ENCODE results near the gene AGFG1.

AGFG1 gene

DNA sequence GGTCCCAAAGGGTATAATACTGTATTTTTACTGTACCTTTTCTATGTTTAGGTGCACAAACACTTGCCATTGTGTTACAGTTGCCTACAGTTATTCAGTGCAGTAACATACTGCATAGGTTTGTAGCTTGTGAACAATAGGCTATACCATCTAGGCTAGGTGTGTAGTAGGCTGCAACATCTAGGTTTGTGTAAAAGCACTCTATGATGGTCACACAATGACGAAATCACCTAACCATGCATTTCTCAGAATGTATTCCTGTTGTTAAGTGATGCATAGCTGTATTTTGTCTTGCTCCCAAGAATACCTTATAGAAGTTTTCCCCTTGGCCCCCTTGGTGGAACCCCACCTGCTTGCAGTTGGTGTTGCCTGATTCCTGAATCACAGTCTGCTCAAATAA is 29.3 kb upstream of the AGFG1 start:
- Histone ChIP-seq H2BK5ac (ENCODE audit: low read length) (no peak overlapping the region), H3K18ac (ENCODE audit: low read length) (no peak overlapping the region), H3K27me3 (ENCODE audit: control insufficient read depth in 3 of 3, insufficient read depth in 3 of 3, low read depth in 1 of 3, low read length in 3 of 3) (no peaks in the 10 kb centered on the region), H4K8ac (ENCODE audit: low read depth, low read length) (no peak overlapping the region), H2BK15ac (ENCODE audit: low read length) (no peak overlapping the region), H3K4me2 (ENCODE audit: insufficient read depth, low read length, poor library complexity, severe bottlenecking) (no peak overlapping the region), H2AFZ (ENCODE audit: low read length) (no peak overlapping the region), H3K4me3 (ENCODE audit: low read length in 2 of 2) (no peak overlapping the region), H2AK5ac (ENCODE audit: low read depth, low read length) (no peak overlapping the region), H3K4ac (ENCODE audit: low read length) (no peak overlapping the region), H4K91ac (ENCODE audit: low read depth, low read length, poor library complexity) (no peak overlapping the region), H3K9ac (ENCODE audit: low read depth, low read length, poor library complexity) (no peak overlapping the region), H3K27ac (replicated peaks; ENCODE audit: low read length) (no peak overlapping the region), H3K14ac (ENCODE audit: low read length) (no peak overlapping the region), H3K4me1 (ENCODE audit: control insufficient read depth in 2 of 2, insufficient read depth in 1 of 2, low read depth in 1 of 2, low read length in 2 of 2) (no peaks in the 10 kb centered on the region), H2BK12ac (ENCODE audit: low read length) (no peak overlapping the region), H2BK120ac (ENCODE audit: low read depth, low read length) (no peak overlapping the region), H3K23ac (ENCODE audit: low read depth, low read length, poor library complexity) (no peak overlapping the region), H3K9me3 (replicated peaks in 1 of 2; ENCODE audit: control insufficient read depth in 2 of 2, insufficient read depth in 1 of 2, low read depth in 1 of 2, low read length in 2 of 2) (no peaks in the 10 kb centered on the region), H3K36me3 (replicated peaks in 1 of 2; ENCODE audit: control insufficient read depth in 2 of 2, insufficient read depth in 2 of 2, low read length in 2 of 2) (no peaks in the 10 kb centered on the region), H3K79me1 (ENCODE audit: low read depth, low read length) (no peaks in the 10 kb centered on the region)
- no peak for DNase-seq (ENCODE audit: low spot score)
- no CpG with 5 or more reads among the region's 1 CpG for WGBS, 2 donors (ENCODE audit: extremely low coverage in 2 of 2, insufficient read length in 2 of 2, insufficient replicate concordance in 1 of 2)

DNA sequence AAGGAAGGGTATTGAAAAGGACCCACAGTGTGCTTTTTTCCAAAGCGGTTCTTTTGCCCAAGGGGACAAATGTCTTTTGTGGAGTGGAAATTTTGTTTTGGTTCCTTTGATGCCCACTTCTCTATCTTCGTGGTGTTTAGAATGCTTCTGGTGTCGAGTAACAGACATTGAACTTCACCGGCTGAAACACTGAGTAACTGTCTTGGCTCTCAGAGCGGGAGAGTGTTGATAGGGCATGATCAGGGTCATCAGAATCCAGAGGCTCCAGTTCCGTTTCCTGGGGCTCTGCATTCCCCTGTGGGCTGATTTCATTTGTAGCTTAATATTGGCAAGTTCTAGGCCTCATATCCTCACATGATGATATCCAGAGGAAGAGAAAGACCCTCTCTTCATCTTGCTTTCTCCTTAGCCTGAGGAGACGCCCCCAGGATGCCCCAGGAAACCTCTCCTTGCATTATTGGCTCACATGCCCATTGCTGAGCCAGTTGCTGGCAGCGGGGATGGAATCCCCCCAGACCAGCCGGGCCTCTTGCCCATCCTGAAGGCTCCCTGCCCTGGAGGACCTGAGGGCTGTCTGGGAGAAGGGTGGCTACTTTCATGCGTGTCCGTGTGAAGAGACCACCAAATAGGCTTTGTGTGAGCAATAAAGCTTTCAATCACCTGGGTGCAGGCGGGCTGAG is 27.9 kb upstream of the AGFG1 start:
- H2BK5ac ChIP-seq (ENCODE audit: low read length): no peak overlapping the region
- H3K9me3 ChIP-seq (replicated peaks in 1 of 2; ENCODE audit: control insufficient read depth in 2 of 2, insufficient read depth in 1 of 2, low read depth in 1 of 2, low read length in 2 of 2): no peaks in the 10 kb centered on the region
- DNase-seq (ENCODE audit: low spot score): no peak
- H2BK12ac ChIP-seq (ENCODE audit: low read length): no peak overlapping the region
- no CpG with 5 or more reads among the region's 12 CpGs for WGBS, 2 donors (ENCODE audit: extremely low coverage in 2 of 2, insufficient read length in 2 of 2, insufficient replicate concordance in 1 of 2)
- no peak overlapping the region for H3K27ac ChIP-seq (replicated peaks; ENCODE audit: low read length)
- H2AK5ac ChIP-seq (ENCODE audit: low read depth, low read length): no peak overlapping the region
- H2BK15ac ChIP-seq (ENCODE audit: low read length): no peak overlapping the region
- no peak overlapping the region for H3K14ac ChIP-seq (ENCODE audit: low read length)
- H3K79me1 ChIP-seq (ENCODE audit: low read depth, low read length): no peaks in the 10 kb centered on the region
- H3K18ac ChIP-seq (ENCODE audit: low read length): no peak overlapping the region
- no peak overlapping the region for H3K4ac ChIP-seq (ENCODE audit: low read length)
- H2BK120ac ChIP-seq (ENCODE audit: low read depth, low read length): no peak overlapping the region
- no peak overlapping the region for H3K9ac ChIP-seq (ENCODE audit: low read depth, low read length, poor library complexity)
- H3K23ac ChIP-seq (ENCODE audit: low read depth, low read length, poor library complexity): no peak overlapping the region
- no peak overlapping the region for H3K4me2 ChIP-seq (ENCODE audit: insufficient read depth, low read length, poor library complexity, severe bottlenecking)
- no peak overlapping the region for H4K8ac ChIP-seq (ENCODE audit: low read depth, low read length)
- H4K91ac ChIP-seq (ENCODE audit: low read depth, low read length, poor library complexity): no peak overlapping the region
- H3K4me3 ChIP-seq (ENCODE audit: low read length in 2 of 2): no peak overlapping the region
- H2AFZ ChIP-seq (ENCODE audit: low read length): peak overlapping the region; percentile 18
- H3K36me3 ChIP-seq (replicated peaks in 1 of 2; ENCODE audit: control insufficient read depth in 2 of 2, insufficient read depth in 2 of 2, low read length in 2 of 2): no peaks in the 10 kb centered on the region
- no peaks in the 10 kb centered on the region for H3K27me3 ChIP-seq (ENCODE audit: control insufficient read depth in 3 of 3, insufficient read depth in 3 of 3, low read depth in 1 of 3, low read length in 3 of 3)
- H3K4me1 ChIP-seq (ENCODE audit: control insufficient read depth in 2 of 2, insufficient read depth in 1 of 2, low read depth in 1 of 2, low read length in 2 of 2): no peaks in the 10 kb centered on the region

DNA sequence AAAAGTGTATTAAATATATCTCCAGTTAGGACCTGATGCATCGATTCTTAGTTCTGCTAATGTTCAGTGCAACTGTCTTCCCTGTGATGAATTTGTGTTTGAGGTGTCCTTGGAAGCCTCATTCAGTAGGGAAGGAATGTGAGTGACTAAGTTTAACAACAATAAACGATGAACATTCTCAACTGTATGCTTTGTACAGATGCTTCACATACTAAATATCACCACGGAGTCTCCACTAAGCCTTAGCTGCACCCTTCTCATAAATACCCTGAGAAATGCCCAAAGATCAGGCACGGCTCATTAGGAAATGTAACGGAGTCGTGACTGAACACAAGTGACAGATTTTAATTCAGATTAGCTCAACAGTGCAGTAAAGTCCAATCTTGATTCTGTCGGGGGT is 24.4 kb upstream of the AGFG1 start:
- H3K27ac ChIP-seq (replicated peaks; ENCODE audit: low read length): no peak overlapping the region
- H2AK5ac ChIP-seq (ENCODE audit: low read depth, low read length): no peak overlapping the region
- WGBS, 2 donors (ENCODE audit: extremely low coverage in 2 of 2, insufficient read length in 2 of 2, insufficient replicate concordance in 1 of 2): no CpG with 5 or more reads among the region's 7 CpGs
- DNase-seq (ENCODE audit: low spot score): no peak
- no peak overlapping the region for H4K91ac ChIP-seq (ENCODE audit: low read depth, low read length, poor library complexity)
- no peak overlapping the region for H2AFZ ChIP-seq (ENCODE audit: low read length)
- no peak overlapping the region for H3K23ac ChIP-seq (ENCODE audit: low read depth, low read length, poor library complexity)
- no peaks in the 10 kb centered on the region for H3K36me3 ChIP-seq (replicated peaks in 1 of 2; ENCODE audit: control insufficient read depth in 2 of 2, insufficient read depth in 2 of 2, low read length in 2 of 2)
- no peak overlapping the region for H3K4me2 ChIP-seq (ENCODE audit: insufficient read depth, low read length, poor library complexity, severe bottlenecking)
- H3K27me3 ChIP-seq (ENCODE audit: control insufficient read depth in 3 of 3, insufficient read depth in 3 of 3, low read depth in 1 of 3, low read length in 3 of 3): no peaks in the 10 kb centered on the region
- no peaks in the 10 kb centered on the region for H3K9me3 ChIP-seq (replicated peaks in 1 of 2; ENCODE audit: control insufficient read depth in 2 of 2, insufficient read depth in 1 of 2, low read depth in 1 of 2, low read length in 2 of 2)
- no peaks in the 10 kb centered on the region for H3K79me1 ChIP-seq (ENCODE audit: low read depth, low read length)
- no peak overlapping the region for H3K4me3 ChIP-seq (ENCODE audit: low read length in 2 of 2)
- no peak overlapping the region for H2BK5ac ChIP-seq (ENCODE audit: low read length)
- H2BK12ac ChIP-seq (ENCODE audit: low read length): no peak overlapping the region
- no peak overlapping the region for H3K18ac ChIP-seq (ENCODE audit: low read length)
- no peak overlapping the region for H3K9ac ChIP-seq (ENCODE audit: low read depth, low read length, poor library complexity)
- H2BK120ac ChIP-seq (ENCODE audit: low read depth, low read length): no peak overlapping the region
- H4K8ac ChIP-seq (ENCODE audit: low read depth, low read length): no peak overlapping the region
- peaks cover 0 to 1% of the 10 kb centered on the region in 2 donors for H3K4me1 ChIP-seq (ENCODE audit: control insufficient read depth in 2 of 2, insufficient read depth in 1 of 2, low read depth in 1 of 2, low read length in 2 of 2)
- no peak overlapping the region for H2BK15ac ChIP-seq (ENCODE audit: low read length)
- H3K4ac ChIP-seq (ENCODE audit: low read length): no peak overlapping the region
- no peak overlapping the region for H3K14ac ChIP-seq (ENCODE audit: low read length)

DNA sequence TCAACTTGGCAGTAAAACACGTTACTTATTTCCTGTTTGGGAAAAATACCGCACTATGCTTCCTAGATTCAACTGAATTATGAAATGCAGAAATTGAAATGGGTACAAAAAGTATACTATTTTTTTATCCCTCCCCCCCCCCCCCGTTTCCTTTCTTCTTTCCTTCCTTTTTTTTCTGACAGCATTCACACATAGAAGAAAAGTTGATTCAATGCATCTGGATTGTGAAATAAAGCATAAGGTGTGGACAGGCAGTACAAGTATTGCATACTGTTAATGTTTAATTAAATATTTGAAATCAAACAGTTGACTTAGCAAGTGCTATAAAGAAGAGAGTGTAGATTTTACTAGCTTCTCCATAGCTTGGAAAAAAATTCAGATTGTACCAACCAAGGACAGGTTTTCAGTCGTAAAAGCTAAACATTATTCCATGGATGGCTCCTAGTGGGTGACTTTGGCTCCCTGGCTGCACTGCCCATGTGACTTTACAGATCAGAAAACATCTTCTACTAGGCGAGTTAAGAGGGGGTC is 21.6 kb upstream of the AGFG1 start:
- Histone ChIP-seq H3K9ac (ENCODE audit: low read depth, low read length, poor library complexity) (no peak overlapping the region), H3K23ac (ENCODE audit: low read depth, low read length, poor library complexity) (no peak overlapping the region), H2AK5ac (ENCODE audit: low read depth, low read length) (no peak overlapping the region), H2BK12ac (ENCODE audit: low read length) (no peak overlapping the region), H2AFZ (ENCODE audit: low read length) (no peak overlapping the region), H3K4ac (ENCODE audit: low read length) (no peak overlapping the region), H3K36me3 (replicated peaks in 1 of 2; ENCODE audit: control insufficient read depth in 2 of 2, insufficient read depth in 2 of 2, low read length in 2 of 2) (no peaks in the 10 kb centered on the region), H3K27ac (replicated peaks; ENCODE audit: low read length) (no peak overlapping the region), H3K14ac (ENCODE audit: low read length) (no peak overlapping the region), H3K27me3 (ENCODE audit: control insufficient read depth in 3 of 3, insufficient read depth in 3 of 3, low read depth in 1 of 3, low read length in 3 of 3) (no peaks in the 10 kb centered on the region), H3K79me1 (ENCODE audit: low read depth, low read length) (no peaks in the 10 kb centered on the region), H3K4me3 (ENCODE audit: low read length in 2 of 2) (no peak overlapping the region), H2BK120ac (ENCODE audit: low read depth, low read length) (no peak overlapping the region), H3K9me3 (replicated peaks in 1 of 2; ENCODE audit: control insufficient read depth in 2 of 2, insufficient read depth in 1 of 2, low read depth in 1 of 2, low read length in 2 of 2) (no peaks in the 10 kb centered on the region), H3K18ac (ENCODE audit: low read length) (no peak overlapping the region), H4K91ac (ENCODE audit: low read depth, low read length, poor library complexity) (no peak overlapping the region), H3K4me1 (ENCODE audit: control insufficient read depth in 2 of 2, insufficient read depth in 1 of 2, low read depth in 1 of 2, low read length in 2 of 2) (peaks cover 1 to 4% of the 10 kb centered on the region in 2 donors), H3K4me2 (ENCODE audit: insufficient read depth, low read length, poor library complexity, severe bottlenecking) (no peak overlapping the region), H4K8ac (ENCODE audit: low read depth, low read length) (no peak overlapping the region), H2BK5ac (ENCODE audit: low read length) (no peak overlapping the region), H2BK15ac (ENCODE audit: low read length) (no peak overlapping the region)
- WGBS, 2 donors (ENCODE audit: extremely low coverage in 2 of 2, insufficient read length in 2 of 2, insufficient replicate concordance in 1 of 2): no CpG with 5 or more reads among the region's 5 CpGs
- DNase-seq (ENCODE audit: low spot score): no peak

Measured in neuronal stem cell (in vitro differentiated cells).